ENCODE results near the gene MLLT10. TPM values are rescaled to one million over a fixed set of nuclear protein-coding genes. Genes with fewer than 3 reads are reported as not detected.

The MLLT10 gene
- total RNA-seq, 1 donor from 2014 or later: 46.8 TPM

- no peak for DNase-seq (ENCODE audit: extremely low spot score, unreplicated experiment)
- Mint-ChIP-seq H3K27ac (no peak overlapping the region), H3K36me3 (peaks cover 18% of the 10 kb centered on the region), H3K27me3 (no peaks in the 10 kb centered on the region), H3K4me1 (ENCODE audit: unreplicated experiment) (peaks cover 5% of the 10 kb centered on the region), H3K9me3 (no peaks in the 10 kb centered on the region), H3K4me3 (no peak overlapping the region)
- no peak for TF ChIP-seq CTCF (conservative IDR thresholded peaks at IDR 0.05)
Measured at GRCh38 chr10:21648040-21648439, 114.0 kb downstream of the MLLT10 start.

GRCh38 chr10:21649454-21649872 lies 115.4 kb downstream of the MLLT10 start:
- H3K4me3 Mint-ChIP-seq: no peak overlapping the region
- no peak for DNase-seq (ENCODE audit: extremely low spot score, unreplicated experiment)
- H3K27me3 Mint-ChIP-seq: no peaks in the 10 kb centered on the region
- H3K9me3 Mint-ChIP-seq: no peaks in the 10 kb centered on the region
- peaks cover 5% of the 10 kb centered on the region for H3K4me1 Mint-ChIP-seq (ENCODE audit: unreplicated experiment)
- TF ChIP-seq CTCF (conservative IDR thresholded peaks at IDR 0.05): no peak
- no peak overlapping the region for H3K27ac Mint-ChIP-seq
- peaks cover 18% of the 10 kb centered on the region for H3K36me3 Mint-ChIP-seq

GRCh38 chr10:21650353-21650752 lies 116.3 kb downstream of the MLLT10 start:
- Mint-ChIP-seq H3K4me3 (no peak overlapping the region), H3K9me3 (no peaks in the 10 kb centered on the region), H3K36me3 (peaks cover 18% of the 10 kb centered on the region), H3K4me1 (ENCODE audit: unreplicated experiment) (peaks cover 5% of the 10 kb centered on the region), H3K27me3 (no peaks in the 10 kb centered on the region), H3K27ac (no peak overlapping the region)
- no peak for TF ChIP-seq CTCF (conservative IDR thresholded peaks at IDR 0.05)
- no peak for DNase-seq (ENCODE audit: extremely low spot score, unreplicated experiment)

- H3K36me3 Mint-ChIP-seq: peaks cover 4% of the 10 kb centered on the region
- H3K27ac Mint-ChIP-seq: no peak overlapping the region
- TF ChIP-seq CTCF (conservative IDR thresholded peaks at IDR 0.05): no peak
- no peaks in the 10 kb centered on the region for H3K4me1 Mint-ChIP-seq (ENCODE audit: unreplicated experiment)
- no peak for DNase-seq (ENCODE audit: extremely low spot score, unreplicated experiment)
- H3K27me3 Mint-ChIP-seq: no peaks in the 10 kb centered on the region
- no peaks in the 10 kb centered on the region for H3K9me3 Mint-ChIP-seq
- H3K4me3 Mint-ChIP-seq: no peak overlapping the region
Measured at GRCh38 chr10:21655236-21655635, 121.2 kb downstream of the MLLT10 start.

GRCh38 chr10:21655687-21656086 lies 121.7 kb downstream of the MLLT10 start:
- no peak overlapping the region for H3K27ac Mint-ChIP-seq
- no peaks in the 10 kb centered on the region for H3K9me3 Mint-ChIP-seq
- H3K36me3 Mint-ChIP-seq: peaks cover 4% of the 10 kb centered on the region
- no peak for DNase-seq (ENCODE audit: extremely low spot score, unreplicated experiment)
- H3K27me3 Mint-ChIP-seq: no peaks in the 10 kb centered on the region
- H3K4me3 Mint-ChIP-seq: no peak overlapping the region
- H3K4me1 Mint-ChIP-seq (ENCODE audit: unreplicated experiment): no peaks in the 10 kb centered on the region
- no peak for TF ChIP-seq CTCF (conservative IDR thresholded peaks at IDR 0.05)

GRCh38 chr10:21661087-21661486 lies 127.1 kb downstream of the MLLT10 start:
- Mint-ChIP-seq H3K4me3 (no peak overlapping the region), H3K27me3 (no peaks in the 10 kb centered on the region), H3K36me3 (peaks cover 12% of the 10 kb centered on the region), H3K4me1 (ENCODE audit: unreplicated experiment) (peaks cover 15% of the 10 kb centered on the region), H3K9me3 (no peaks in the 10 kb centered on the region), H3K27ac (no peak overlapping the region)
- no peak for TF ChIP-seq CTCF (conservative IDR thresholded peaks at IDR 0.05)
- DNase-seq (ENCODE audit: extremely low spot score, unreplicated experiment): no peak
